Keratinocyte (primary cell): ENCODE results near the gene MLLT3. TPM values are rescaled to one million over a fixed set of nuclear protein-coding genes. Genes with fewer than 3 reads are reported as not detected.

ENCODE experiments used
- DNase-seq: peaks from one replicate; pipeline ENCODE4 v3.0.0-alpha.2; 2011; ENCODE audit warnings: low read depth, missing footprints, low spot score
- FAIRE-seq: peaks from 2 replicates; lab custom pipeline; 2011; peaks lifted over from hg19 to GRCh38; lab: Jason Lieb, UNC
- H2AFZ ChIP-seq: 2 replicates; pipeline ENCODE4 v1.6.0; 2012; ENCODE audit warnings: low read length, control low read depth, inconsistent platforms; ENCODE audit not compliant: control insufficient read depth
- H3K27ac ChIP-seq: 2 replicates; pipeline ENCODE4 v1.5.1; 2011; ENCODE audit warnings: low read length; ENCODE audit not compliant: control insufficient read depth, insufficient read depth
- H3K27me3 ChIP-seq: 3 replicates; pipeline ENCODE4 v1.6.0; 2011; ENCODE audit warnings: low read length; ENCODE audit not compliant: control insufficient read depth, insufficient read depth; ENCODE audit errors: extremely low read depth
- H3K36me3 ChIP-seq, 2 experiments: 2 replicates in 1 of 2; 3 replicates in 1 of 2; pipeline ENCODE4 v1.5.1; 2011; ENCODE audit warnings: low read length in 2 of 2, mild to moderate bottlenecking in 1 of 2; ENCODE audit not compliant: control insufficient read depth in 2 of 2, insufficient read depth in 2 of 2; ENCODE audit errors: extremely low read depth in 1 of 2
- H3K4me1 ChIP-seq: 3 replicates; pipeline ENCODE4 v1.5.1; 2011; ENCODE audit warnings: low read length; ENCODE audit not compliant: control insufficient read depth, insufficient read depth; ENCODE audit errors: extremely low read depth
- H3K4me2 ChIP-seq: 3 replicates; pipeline ENCODE4 v1.6.0; 2011; ENCODE audit warnings: low read depth, low read length; ENCODE audit not compliant: control insufficient read depth, insufficient read depth; ENCODE audit errors: extremely low read depth
- H3K4me3 ChIP-seq, 3 experiments: fragments of 200-600 bp in 1 of 3; sonication (generic) in 1 of 3; 2 replicates in 2 of 3; 3 replicates in 1 of 3; pipeline ENCODE4 v1.5.1; 2011 to 2016; ENCODE audit warnings: low read length in 3 of 3, mild to moderate bottlenecking in 3 of 3, control low read depth in 2 of 3, inconsistent platforms in 1 of 3, low read depth in 1 of 3, mixed read lengths in 1 of 3, mixed run types in 1 of 3, moderate library complexity in 1 of 3; ENCODE audit not compliant: control insufficient read depth in 2 of 3, insufficient read depth in 2 of 3; ENCODE audit errors: extremely low read depth in 1 of 3
- H3K79me2 ChIP-seq: 2 replicates; pipeline ENCODE4 v1.6.0; 2012; ENCODE audit warnings: low read length; ENCODE audit not compliant: control insufficient read depth, insufficient read depth
- H3K9ac ChIP-seq: 3 replicates; pipeline ENCODE4 v1.6.0; 2011; ENCODE audit warnings: low read length; ENCODE audit not compliant: control insufficient read depth, insufficient read depth; ENCODE audit errors: extremely low read depth
- H3K9me1 ChIP-seq: 3 replicates; pipeline ENCODE4 v1.6.0; 2011; ENCODE audit warnings: low read length; ENCODE audit not compliant: control insufficient read depth, insufficient read depth; ENCODE audit errors: extremely low read depth
- H3K9me3 ChIP-seq: 2 replicates; pipeline ENCODE4 v1.5.1; 2012; ENCODE audit warnings: low read depth, low read length; ENCODE audit not compliant: control insufficient read depth
- H4K20me1 ChIP-seq: 3 replicates; pipeline ENCODE4 v1.6.0; 2011; ENCODE audit warnings: low read length; ENCODE audit not compliant: control insufficient read depth, insufficient read depth; ENCODE audit errors: extremely low read depth
- EZH2 ChIP-seq: IDR thresholded peaks from one replicate; pipeline ENCODE4 v1.6.1; 2012; ENCODE audit warnings: inconsistent platforms, mild to moderate bottlenecking, low read length, moderate library complexity
- dilution Hi-C: fragments of 300-500 bp; cut with MboI; formaldehyde crosslinking; loops from one replicate; pipeline ENCODE4 v1.7.0; 2020; ENCODE audit warnings: low sequenced_read_pairs; ENCODE audit not compliant: extremely low pct_ligation_motif_present
- polyA plus RNA-seq, 5 experiments: library from polyadenylated mRNA; depleted of rRNA in 3 of 5; stranded (reverse) in 3 of 5; stranded (forward) in 1 of 5; unstranded in 1 of 5; fragments of >200 nt; gene quantifications; 1 replicate in 1 of 5; 2 replicates in 3 of 5; 3 replicates in 1 of 5; pipeline versions ENCODE4 v1.2.1 to v1.2.3, GENCODE V29; 2011 to 2012; ENCODE audit warnings: missing spikeins in 2 of 5, low read depth in 1 of 5, low replicate concordance in 1 of 5
- TF ChIP-seq, protein P1 (sequence below), 3 experiments: IDR thresholded peaks in 1 of 3; conservative IDR thresholded peaks in 1 of 3; optimal IDR thresholded peaks in 1 of 3; 2 replicates in 2 of 3; 3 replicates in 1 of 3; pipeline versions ENCODE3 to v1.5.1; 2011; ENCODE audit warnings: low read length in 3 of 3, mild to moderate bottlenecking in 3 of 3, moderate library complexity in 2 of 3, control low read depth in 1 of 3, inconsistent platforms in 1 of 3; ENCODE audit not compliant: insufficient read depth in 2 of 3; ENCODE audit errors: extremely low read depth in 1 of 3

Gene MLLT3
- polyA plus RNA-seq, 1 donor (not counting 4 experiments of a cell fraction or from before 2014, with no cell fraction given): 17.0 TPM

DNA sequence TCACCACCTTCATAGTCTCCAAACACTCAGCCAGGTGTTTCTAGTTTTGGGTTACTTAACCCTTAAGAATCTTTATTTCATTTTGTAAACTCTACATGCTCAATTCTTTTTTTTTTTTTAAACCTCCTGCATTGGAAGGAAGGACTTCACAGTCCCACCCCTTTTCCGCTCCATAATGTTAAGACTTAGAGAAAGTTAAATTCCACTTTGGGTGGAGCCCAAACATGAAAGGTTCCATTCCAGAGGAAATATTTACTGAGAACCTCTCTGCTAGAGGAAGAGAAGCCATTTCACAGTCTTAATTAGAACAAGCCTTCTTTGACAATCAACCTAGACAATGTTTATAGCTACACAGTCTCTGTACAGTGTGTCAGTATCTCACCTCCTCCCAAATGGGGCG is 312.3 kb downstream of the MLLT3 start:
- Histone ChIP-seq H3K9me1 (no peaks in the 10 kb centered on the region), H4K20me1 (no peaks in the 10 kb centered on the region), H3K79me2 (no peaks in the 10 kb centered on the region), H3K27me3 (no peaks in the 10 kb centered on the region), H2AFZ (no peak overlapping the region), H3K9ac (no peak overlapping the region), H3K4me3 (no peak overlapping the region), H3K36me3 (no peaks in the 10 kb centered on the region), H3K27ac (no peak overlapping the region), H3K9me3 (no peaks in the 10 kb centered on the region), H3K4me1 (peaks cover 6% of the 10 kb centered on the region), H3K4me2 (no peak overlapping the region)
- TF ChIP-seq EZH2: no peak
- TF ChIP-seq, protein P1, sequence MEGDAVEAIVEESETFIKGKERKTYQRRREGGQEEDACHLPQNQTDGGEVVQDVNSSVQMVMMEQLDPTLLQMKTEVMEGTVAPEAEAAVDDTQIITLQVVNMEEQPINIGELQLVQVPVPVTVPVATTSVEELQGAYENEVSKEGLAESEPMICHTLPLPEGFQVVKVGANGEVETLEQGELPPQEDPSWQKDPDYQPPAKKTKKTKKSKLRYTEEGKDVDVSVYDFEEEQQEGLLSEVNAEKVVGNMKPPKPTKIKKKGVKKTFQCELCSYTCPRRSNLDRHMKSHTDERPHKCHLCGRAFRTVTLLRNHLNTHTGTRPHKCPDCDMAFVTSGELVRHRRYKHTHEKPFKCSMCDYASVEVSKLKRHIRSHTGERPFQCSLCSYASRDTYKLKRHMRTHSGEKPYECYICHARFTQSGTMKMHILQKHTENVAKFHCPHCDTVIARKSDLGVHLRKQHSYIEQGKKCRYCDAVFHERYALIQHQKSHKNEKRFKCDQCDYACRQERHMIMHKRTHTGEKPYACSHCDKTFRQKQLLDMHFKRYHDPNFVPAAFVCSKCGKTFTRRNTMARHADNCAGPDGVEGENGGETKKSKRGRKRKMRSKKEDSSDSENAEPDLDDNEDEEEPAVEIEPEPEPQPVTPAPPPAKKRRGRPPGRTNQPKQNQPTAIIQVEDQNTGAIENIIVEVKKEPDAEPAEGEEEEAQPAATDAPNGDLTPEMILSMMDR (optimal IDR thresholded peaks at IDR 0.05 in 1 of 3, IDR thresholded peaks at IDR 0.05 in 1 of 3, conservative IDR thresholded peaks at IDR 0.05 in 1 of 3; ENCODE audit: extremely low read depth in 1 of 3, insufficient read depth in 2 of 3, low read length in 3 of 3): no peak
- DNase-seq (no peak), FAIRE-seq (no peak)
- dilution Hi-C loops: no loop called here

DNA sequence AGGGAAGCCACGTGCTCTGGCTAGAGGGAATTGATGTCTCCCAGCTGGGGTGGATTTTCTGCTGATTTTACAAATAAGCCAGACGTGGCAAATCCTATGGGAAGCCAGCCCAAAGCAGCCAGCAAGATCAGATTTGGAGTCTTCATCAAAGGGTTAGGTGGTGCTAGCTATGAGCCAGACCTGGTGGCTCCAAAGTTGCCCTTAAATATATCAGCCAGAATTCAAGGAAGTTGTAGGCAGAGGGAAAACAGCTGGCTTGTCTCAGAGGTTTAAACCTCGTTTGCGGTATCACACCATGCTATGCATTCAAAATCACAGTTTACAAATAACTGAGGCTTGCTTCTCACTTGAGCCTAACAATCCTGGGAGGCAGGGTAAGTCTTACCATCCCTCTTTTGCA is 313.2 kb downstream of the MLLT3 start:
- Histone ChIP-seq H3K79me2 (no peaks in the 10 kb centered on the region), H3K27ac (no peak overlapping the region), H3K9me1 (no peaks in the 10 kb centered on the region), H3K27me3 (no peaks in the 10 kb centered on the region), H3K9me3 (no peaks in the 10 kb centered on the region), H4K20me1 (no peaks in the 10 kb centered on the region), H3K9ac (no peak overlapping the region), H3K4me2 (no peak overlapping the region), H3K4me1 (peaks cover 6% of the 10 kb centered on the region), H2AFZ (no peak overlapping the region), H3K4me3 (no peak overlapping the region), H3K36me3 (no peaks in the 10 kb centered on the region)
- DNase-seq (no peak), FAIRE-seq (no peak)
- dilution Hi-C loops: no loop called here
- TF ChIP-seq EZH2: no peak
- TF ChIP-seq, protein P1 (optimal IDR thresholded peaks at IDR 0.05 in 1 of 3, IDR thresholded peaks at IDR 0.05 in 1 of 3, conservative IDR thresholded peaks at IDR 0.05 in 1 of 3; ENCODE audit: extremely low read depth in 1 of 3, insufficient read depth in 2 of 3, low read length in 3 of 3): no peak
